HG03159 (cell line): ENCODE results near the gene MARK2.

ENCODE experiments used
- ATAC-seq: cut with Tn5 transposase; IDR thresholded peaks from one replicate; pipeline ENCODE4 v1.9.1; 2021; ENCODE audit warnings: mild to moderate bottlenecking, moderate library complexity; ENCODE audit not compliant: unreplicated experiment

Gene MARK2

DNA sequence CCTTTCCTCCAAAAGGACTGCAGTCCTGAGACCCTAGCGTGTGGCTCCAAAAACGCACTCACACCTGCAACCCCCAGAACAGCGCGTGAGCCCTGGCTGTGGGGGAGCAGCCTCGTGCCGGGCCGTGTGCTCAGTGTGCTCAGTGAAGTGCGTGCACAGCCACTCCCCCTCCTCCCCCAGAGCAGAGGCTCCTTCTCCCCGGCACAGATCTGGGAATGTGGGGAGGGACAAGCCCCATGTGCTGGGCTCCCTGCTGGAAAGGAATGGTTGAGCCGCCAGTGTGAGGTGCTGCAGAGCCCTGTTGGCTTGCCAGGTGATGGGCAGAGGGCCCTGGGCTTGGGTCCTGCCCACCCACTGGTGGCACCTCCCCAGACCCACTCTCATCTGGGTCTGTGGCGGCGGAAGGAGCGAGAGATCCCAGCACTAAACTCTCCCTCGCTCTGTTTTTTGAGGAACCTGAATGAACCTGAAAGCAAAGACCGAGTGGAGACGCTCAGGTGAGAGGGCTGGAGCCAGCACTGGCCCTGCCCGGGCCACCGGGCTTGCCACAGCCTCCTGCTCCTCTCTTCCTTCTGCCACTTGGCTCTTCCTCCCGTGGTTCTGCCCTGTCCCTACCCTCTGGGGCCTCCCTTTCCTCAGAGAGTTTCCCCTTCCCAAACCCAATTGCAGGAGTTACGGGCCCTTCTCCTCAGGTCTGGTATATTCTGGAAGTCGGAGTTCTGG lies 69.1 kb downstream of the MARK2 start:
- no peak for ATAC-seq

- no peak for ATAC-seq
These were observed 69.9 kb downstream of the MARK2 start for GRCh38 chr11:63908631-63909401.

DNA sequence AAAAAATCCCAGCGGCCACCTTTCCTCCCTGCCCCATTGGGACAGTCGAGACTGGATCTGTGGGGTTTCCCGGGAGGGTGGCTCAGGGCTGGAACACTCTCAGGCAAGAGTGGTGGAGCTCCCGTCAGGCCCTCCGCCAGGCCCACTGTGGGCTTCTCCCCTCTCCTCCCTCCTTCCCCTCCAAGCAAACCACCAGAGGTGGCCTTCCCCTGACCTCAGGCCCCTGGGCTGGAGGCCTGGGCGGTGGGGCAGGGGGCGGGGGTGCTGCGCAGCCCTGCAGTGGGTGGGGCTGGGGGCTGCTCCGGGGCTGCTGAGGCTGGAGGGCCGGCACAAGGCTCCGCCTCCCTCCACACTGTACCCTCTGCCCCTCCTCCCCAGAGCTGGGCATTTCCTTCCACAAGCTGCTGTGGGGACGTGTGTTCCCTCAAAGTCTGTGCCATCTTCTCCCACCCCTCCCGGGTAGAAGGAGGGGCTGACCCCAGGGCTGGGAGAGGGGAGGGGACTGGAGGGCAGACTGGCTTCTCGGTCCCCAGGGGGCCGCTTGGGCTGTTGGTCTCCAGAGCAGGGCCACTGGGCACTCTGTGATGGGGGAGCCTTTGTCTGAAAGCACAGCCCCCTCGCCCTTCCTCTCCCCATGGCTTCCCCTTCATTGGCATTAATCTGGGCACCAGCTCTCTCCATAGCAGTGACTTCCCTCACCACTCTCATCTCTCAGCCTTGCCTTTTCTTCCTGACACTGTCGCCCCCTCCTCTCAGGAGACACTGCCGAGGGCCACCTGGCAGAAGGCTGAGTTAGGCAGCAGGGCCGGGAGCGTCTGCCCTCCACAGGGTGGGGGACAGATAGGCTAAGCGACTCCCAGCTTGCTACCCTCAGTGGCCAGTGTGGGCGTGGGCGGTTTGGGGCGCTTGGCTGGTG lies 70.9 kb downstream of the MARK2 start:
- ATAC-seq, result no peak

GRCh38 chr11:63910675-63911074 lies 71.8 kb downstream of the MARK2 start:
- no peak for ATAC-seq

DNA sequence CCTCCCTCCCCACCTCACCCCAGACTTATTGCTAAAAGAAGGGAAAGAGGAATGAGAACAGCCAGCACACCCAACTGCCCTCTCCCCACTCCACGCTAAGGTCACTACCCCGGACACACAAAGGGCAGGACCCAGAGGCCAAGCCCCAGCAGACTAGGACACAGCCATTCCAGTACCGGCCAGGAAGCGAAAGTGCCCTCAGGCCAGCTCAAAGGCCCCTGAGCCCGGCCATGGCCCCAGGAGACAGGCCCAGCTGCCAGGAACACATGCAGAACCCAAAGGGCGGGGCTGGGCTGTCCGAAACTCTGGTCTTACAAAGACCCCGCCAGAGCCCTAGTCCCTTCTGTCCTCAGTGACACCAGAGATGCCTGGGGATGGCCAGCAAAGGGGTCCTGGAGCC lies 72.5 kb downstream of the MARK2 start:
- ATAC-seq, result no peak

- no peak for ATAC-seq
These were observed 73.0 kb downstream of the MARK2 start for GRCh38 chr11:63911876-63912275.

GRCh38 chr11:63912678-63913077 lies 73.8 kb downstream of the MARK2 start:
- ATAC-seq, result no peak

DNA sequence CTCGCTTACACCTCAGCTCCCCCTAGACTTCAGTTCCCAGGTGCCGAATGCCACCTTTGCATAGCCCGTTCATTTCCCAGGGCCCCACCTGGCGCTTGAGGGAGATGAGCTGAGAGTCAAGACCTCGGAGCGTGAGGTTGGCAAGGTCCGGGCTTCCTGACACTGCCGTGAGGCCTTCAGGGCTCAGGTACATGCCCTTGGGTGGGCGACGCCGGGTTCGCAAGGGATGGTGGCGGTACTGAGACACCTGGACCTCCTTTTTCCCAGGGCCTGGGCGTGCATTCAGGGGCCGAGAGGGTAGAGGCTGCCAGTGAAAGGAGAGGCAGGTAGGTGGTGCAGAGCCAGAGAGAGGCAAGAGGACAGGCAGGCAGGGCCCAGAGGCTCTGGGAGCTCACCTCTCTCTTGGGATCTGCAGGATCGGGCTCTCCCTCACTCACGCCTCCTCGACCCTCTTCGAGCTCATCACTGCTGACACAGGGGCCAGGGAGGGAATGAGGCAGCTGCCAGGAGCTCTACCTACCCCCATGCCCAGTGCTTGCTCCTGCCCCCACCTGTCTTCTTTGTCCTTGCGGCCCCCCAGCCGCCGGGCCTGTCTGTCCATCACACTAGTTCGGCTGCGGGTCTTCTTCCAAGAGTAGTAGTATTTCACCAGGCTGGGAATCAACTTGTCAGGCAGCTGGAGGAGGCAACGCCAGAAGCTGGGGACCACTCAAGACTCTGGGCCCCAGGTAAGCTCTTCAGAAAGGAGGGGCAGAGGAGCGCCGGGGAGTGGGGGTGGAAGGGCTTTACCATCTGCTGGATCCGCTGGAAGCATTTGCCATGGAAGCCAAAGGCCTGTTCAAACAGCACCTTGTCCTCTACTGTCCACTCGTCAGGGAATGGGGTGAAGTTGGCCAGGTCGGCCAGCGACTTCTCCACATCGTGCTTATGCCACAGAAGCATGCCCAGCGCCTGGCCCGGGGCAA lies 75.2 kb downstream of the MARK2 start:
- no peak for ATAC-seq

DNA sequence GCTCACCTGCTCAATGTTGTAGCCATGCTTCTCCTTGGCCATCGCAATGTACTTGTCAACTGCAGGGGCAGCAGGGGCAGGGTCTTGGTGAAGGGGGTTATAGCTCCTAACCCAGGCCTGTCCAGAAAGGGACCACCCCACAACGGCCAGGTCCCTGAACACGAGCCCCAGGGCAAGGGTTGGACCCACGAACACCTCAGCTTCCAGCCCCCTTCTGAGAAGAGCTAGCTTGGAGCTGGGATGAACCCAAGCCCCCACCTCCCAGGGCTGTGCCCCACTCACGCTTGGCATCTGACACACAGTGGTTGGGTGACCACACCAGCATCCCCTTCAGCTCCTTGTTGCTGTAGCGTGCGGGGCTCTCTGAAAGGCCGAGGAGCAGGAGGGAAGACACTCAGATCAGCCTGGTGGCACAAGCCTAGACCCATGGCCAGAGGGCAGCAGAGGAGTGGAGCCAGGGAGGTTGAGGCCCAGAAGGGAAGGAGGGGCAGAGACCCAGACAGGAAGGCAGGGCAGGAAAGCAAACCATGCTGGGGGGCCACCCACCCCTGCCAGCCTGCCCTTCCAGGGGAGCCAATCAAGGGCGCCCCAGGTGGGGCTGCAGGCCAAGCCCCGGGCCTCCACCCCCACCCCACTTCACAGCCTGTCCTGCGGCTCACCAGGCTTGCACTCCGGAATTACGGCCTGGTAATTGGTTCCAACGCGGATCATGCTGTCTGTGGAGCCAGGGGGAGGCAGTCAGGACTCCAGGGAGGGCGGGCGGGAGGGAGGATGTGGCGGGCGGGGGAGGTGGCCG lies 76.2 kb downstream of the MARK2 start:
- ATAC-seq, result no peak

DNA sequence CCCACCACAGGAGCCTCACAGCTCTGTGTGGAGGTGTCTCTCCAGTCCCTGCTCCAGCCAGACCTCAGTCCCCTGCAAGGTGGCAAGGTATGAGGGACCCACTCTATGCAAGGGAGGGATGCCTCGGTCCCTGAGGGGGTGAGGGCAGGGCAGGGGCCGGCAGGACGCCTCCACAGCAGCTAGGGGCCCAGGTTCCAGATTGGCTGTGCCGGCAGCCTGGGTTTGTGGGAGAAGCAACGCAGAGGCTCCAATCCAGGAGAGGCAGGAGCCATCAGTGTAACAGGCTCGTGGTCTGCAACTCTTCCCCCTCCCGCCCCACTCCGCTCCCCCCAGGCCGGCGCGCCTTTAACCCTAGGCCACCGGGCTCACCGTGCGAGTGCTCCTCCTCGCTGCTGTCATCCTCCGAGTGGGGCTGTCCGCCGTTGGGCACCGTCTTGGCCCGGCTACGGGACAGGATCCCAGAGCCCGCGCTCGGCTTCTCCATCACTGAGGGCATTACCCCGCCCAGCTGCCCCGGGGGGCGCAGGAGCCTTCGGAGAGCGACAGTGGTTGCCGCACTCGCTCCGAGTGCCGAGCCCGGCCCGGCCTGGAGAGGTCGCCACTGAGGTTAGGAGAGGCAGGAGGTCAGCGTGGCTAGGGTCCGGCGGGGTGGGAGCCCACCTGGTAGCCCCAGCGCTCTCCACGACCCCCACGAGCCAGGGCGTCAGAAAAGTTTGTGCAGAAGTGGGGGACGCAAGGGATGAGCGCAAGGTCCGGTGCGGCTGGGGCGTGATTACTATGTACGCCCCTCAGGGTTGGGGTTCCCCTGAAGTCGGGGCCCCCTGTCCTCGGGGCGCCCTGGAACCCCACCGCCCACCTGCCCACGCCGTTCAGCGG lies 77.3 kb downstream of the MARK2 start:
- no peak for ATAC-seq

- no peak for ATAC-seq
These were observed 78.2 kb downstream of the MARK2 start, which contains the start of gene RCOR2 for GRCh38 chr11:63916837-63917691. RCOR2 (minus strand) TSS chr11:63917164; CDS start chr11:63916456, 708 bp downstream.

DNA sequence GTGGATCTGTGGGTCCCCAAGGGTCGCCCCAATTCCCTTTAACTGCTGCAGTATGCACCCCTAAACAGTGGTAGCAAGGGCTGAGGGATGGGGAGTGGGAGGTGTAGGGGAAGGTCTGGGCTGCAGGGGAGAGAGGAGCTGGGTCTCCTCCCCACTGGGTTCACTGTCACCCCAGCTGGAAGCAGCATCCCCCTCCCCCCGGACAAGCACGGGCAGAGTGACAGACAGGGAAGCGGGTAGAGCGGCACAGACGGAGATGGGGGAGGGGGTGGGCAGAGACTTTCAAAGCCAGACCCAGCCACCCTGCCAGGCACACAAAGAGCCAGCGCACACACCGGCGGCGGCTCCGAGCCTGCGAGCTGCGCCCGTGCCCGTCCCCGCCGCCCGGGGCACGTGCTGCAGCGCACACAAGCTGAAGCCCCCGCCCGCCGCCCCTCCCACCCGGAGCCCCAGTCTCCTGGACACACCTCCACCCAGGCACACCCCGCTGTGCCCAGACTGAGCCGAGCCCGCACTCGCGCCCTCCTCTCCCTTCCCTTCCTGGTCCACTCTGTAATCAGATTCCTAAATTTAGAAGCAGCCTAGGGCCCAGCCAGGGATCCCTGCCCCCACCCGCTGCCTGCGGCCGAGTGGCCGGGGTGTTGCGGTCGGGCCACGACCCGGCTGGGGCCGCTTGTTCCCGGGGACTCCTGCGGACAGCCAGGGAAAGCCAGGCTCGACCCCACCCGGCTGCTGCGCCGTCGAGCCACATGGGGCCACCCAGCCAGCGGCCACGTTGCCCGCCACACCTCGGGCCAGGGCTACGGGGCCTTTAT lies 79.0 kb downstream of the MARK2 start:
- ATAC-seq, result no peak

GRCh38 chr11:63918507-63919191 lies 79.7 kb downstream of the MARK2 start:
- ATAC-seq, result no peak

DNA sequence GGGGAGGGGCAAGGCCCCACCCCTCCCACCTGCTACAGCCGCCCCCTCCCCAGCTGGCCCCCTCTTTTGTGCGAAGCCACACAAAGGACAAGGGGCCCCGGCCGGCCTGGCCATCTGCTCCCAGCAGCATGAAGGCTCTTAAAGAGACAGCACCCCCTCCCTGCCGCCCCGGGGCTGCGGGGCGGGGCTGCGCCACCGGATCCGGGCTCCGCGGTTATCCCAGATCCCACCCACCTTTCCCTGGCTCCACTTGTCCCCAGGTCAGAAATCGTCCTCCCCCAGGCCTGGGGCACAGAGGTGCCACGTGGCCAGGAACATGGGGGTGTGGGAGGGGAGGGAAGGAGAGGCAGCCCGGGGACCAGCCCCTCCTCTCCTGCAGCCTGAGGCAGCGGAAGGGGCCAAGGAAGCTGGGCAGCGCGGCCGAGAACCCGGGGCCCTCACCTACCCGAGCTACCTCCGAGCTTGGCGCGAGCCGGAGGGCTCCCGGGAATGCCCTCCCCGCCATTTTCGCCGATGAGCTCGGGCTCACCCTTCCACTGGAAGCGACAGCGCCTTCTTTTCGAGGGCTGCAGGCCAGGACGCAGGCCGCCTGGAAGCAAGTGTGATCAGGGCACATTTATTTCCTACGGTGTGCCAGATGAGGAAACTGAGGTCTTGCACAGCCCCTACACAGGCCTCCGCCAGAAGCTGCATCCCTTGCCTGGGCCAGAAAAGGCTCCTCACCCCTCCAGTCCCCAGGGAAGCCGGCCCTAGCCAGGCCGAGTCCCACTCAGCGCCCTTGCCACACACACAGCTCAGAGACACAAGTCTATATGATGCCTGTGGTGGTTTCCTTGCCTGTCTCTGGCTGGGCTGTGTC lies 80.6 kb downstream of the MARK2 start:
- no peak for ATAC-seq
